HG02852 (cell line): ENCODE results near the gene NANS.

Source experiments
- ATAC-seq: cut with Tn5 transposase; IDR thresholded peaks from one replicate; pipeline ENCODE4 v1.9.1; 2021; ENCODE audit warnings: mild to moderate bottlenecking, moderate library complexity; ENCODE audit not compliant: unreplicated experiment

The NANS gene

GRCh38 chr9:98038958-98039357 is 17.6 kb upstream of the NANS start:
- ATAC-seq, result no peak

GRCh38 chr9:98039607-98040017 is 16.9 kb upstream of the NANS start:
- no peak for ATAC-seq

GRCh38 chr9:98040212-98040611 is 16.3 kb upstream of the NANS start:
- no peak for ATAC-seq

GRCh38 chr9:98043915-98044314 is 12.6 kb upstream of the NANS start:
- ATAC-seq, result no peak

GRCh38 chr9:98045234-98046179 is 11.0 kb upstream of the NANS start:
- ATAC-seq, result peak; percentile 80

DNA sequence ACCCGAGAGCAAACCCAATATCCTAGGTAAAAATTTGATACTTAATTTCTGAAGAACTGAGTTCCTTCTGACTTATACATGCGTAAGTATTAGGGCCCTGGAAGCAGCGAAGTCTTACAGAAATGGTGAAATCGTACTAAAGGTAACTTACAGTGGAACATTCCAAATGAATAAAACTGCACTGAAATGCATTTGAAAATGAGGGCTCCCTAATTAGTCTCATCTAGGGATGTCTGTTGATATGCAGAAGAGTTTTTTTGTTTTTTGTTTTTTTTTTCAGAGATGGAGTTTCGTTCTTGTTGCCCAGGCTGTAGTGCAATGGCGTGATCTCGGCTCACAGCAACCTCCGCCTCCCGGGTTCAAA is 10.4 kb upstream of the NANS start:
- ATAC-seq, result no peak

DNA sequence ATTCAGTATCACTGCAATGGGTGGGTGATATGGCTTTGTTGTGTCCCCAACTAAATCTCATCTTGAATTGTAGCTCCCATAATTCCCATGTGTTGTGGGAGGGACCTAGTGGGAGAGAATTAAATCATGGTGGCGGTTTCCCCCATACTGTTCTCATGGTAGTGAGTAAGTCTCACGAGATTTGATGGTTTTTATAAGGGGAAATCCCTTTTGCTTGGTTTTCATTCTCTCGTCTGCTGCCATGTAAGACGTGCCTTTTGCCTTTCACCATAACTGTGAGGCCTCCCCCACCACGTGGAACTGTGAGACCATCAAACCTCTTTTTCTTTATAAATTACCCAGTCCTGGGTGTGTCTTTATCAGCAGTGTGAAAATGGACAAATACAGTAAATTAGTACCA is 9.5 kb upstream of the NANS start:
- no peak for ATAC-seq

DNA sequence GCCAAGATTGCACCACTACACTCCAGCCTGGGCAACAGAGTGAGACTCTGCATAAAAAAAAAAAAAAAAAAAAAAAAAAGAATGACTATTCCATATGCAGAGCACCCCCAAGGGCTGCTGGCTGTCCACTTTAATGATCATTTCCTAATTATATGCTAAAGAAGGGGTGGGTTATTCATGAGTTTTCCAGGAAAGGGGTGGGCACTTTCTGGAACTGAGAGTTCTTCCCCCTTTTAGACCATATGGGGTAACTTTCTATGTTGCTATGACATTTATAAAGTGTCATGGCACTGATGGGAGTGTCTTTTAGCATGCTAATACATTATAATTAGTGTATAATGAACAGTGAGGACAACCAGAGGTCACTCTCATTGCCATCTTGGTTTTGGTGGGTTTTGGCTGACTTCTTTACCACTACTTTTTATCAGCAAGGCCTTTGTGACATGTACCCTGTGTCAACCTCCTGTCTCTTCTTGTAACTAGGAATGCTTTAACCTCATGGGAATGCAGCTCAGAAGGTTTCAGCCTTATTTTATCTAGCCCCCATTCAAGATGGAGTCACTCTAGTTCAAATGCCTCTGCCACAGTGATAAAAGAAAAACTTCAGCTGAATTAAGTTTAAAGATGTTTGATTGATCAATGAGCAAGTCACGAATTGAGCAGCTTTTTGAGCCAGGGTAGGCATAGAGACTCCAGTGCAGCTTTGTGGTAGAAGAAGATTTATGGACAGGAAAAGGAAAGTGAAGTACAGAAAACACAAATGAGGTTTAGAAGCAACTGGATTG is 7.1 kb upstream of the NANS start:
- ATAC-seq, result no peak

DNA sequence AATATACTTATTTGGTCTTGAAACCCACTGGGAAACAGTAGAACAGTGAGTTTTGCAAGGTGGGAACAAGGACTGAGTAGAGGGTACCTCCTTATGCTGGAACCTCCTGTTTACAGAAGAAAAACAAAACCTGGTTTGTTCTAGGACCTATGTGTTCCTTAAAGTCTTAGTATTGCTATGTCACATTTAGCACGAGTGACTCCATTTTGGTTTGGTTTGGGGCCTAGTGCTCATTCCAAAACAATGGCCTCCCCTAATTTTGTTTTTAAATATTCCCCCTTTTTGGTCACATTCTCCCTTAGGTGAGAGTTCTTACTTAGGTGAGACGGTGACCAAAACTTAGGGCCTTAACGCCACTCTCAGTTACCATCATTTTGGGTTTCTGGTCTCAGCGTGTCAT is 6.2 kb upstream of the NANS start:
- ATAC-seq, result no peak

- ATAC-seq, result no peak
These were observed 2.1 kb upstream of the NANS start for GRCh38 chr9:98054376-98054951.

- ATAC-seq, result no peak
These were observed 737 bp downstream of the NANS start for GRCh38 chr9:98057138-98057799.

DNA sequence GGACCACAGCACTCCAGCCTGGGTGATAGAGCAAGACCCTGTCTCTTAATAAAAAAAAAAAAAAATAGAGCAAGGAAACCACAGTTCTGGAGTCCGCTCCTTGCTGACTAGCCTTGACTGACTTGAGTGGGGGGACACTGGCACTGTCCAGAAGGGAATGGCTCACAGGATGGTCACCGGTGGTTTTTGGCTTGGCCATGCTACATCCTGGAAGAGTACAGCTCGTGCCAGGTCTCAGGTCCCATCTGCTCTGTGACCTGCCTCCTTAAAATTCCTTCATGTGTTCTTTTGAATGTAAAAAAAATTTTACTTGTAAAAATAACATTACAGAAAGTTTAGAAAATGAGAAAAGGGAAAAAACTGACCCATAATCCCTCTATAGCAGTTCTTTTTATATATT is 5.6 kb downstream of the NANS start:
- no peak for ATAC-seq

GRCh38 chr9:98064623-98065392 is 8.3 kb downstream of the NANS start:
- no peak for ATAC-seq

DNA sequence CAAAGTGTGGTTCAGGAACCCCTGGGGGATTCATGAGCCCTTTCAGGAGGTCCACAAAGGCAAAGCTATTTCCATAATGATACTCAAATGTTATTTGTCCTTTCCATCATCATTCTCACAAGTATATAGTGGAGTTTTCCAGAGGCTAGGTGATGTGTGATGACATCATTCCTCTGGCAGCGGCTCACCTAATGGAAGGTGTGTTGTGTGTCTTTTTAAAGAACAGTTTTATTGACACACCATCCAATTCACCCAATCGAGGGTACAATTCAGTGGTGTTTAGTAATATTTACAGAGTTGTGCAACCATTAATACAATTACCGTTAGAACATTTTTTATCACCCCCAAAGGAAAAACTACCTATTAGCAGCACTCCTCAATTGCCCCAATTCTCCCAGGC is 9.7 kb downstream of the NANS start:
- no peak for ATAC-seq

DNA sequence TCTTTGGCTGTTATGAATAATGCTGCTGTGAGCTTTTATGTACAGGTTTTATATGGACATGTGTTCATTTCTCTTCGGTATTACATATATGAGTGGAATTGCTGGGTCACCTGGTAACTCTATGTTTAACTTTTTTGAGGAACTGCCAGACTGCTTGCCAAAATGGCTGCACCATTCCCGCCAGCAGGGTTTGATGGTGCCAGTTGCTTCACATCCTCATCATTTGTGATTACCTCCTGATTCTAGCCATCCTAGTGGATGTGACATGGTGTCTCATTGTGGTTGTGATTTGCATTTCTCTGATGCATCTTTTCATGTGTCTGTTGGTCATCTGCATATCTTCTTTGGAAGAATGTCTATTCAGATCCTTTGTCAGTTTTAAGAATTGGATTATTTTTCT is 10.7 kb downstream of the NANS start:
- ATAC-seq, result no peak

- ATAC-seq, result no peak
These were observed 13.0 kb downstream of the NANS start for GRCh38 chr9:98069551-98069950.

- no peak for ATAC-seq
These were observed 14.2 kb downstream of the NANS start for GRCh38 chr9:98070704-98071103.

GRCh38 chr9:98071737-98072136 is 15.2 kb downstream of the NANS start:
- ATAC-seq, result no peak

DNA sequence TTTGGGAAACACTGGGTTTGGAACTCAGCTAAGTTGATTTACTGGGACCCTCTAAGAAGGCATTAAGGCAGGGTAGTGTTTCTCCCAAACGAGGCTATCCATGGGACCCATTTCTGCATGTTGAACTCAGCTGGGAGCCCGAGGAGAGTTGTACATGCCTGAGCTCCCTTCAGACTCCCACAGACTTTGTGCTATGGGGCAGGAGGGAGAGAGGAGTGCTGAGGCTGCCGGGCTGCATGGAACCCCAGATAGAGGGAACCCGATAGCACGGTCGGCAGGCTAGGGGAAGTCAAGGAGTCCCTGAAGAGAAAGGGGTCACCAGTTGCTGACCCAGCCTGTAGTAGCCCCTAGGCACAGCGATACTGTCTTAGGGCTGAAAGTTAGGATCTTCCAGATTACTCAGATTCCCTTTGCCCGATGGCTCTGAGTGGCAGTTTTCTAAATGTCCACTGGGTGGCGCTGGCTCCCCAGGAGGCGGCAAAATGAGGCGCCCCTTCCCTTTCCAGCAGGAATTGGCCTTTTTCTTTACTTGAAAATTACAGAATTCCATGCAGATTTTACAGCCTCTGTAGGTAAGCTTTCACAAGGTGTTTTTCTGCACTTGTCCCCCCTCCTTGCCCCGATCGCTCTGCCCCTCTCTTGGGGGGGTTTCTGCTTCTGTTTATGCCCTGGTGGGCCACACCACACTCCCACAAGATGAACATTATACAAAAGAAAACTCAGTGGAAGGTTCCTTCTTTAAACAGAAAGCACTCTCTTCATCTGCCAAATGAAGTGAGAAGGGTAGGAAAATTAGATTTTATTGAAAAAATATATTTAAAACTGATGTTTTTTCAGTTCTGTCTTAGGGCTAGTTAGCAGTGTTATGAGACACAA is 17.8 kb downstream of the NANS start:
- ATAC-seq, result no peak
